Mucosa of descending colon (tissue), 3 donors: ENCODE data around the gene PTGFRN. TPM values are rescaled to one million over a fixed set of nuclear protein-coding genes. Genes with fewer than 3 reads are reported as not detected.

Source experiments
- ATAC-seq: fragments of 200-7000 bp; cut with Tn5 transposase; one replicate; pipeline ENCODE4 v1.9.1; 2020; ENCODE audit warnings: mild to moderate bottlenecking, moderate library complexity
- DNase-seq, 3 donors: peaks; one replicate each; pipeline ENCODE4 v3.0.0-alpha.2; 2020
- H3K36me3 ChIP-seq: fragments of 200-600 bp; one replicate; pipeline ENCODE4 v1.8.0; 2021; ENCODE audit warnings: low read depth, mild to moderate bottlenecking
- H3K4me1 ChIP-seq: fragments of 200-600 bp; one replicate; pipeline ENCODE4 v1.8.0; 2021; ENCODE audit warnings: low read depth, mild to moderate bottlenecking
- H3K4me3 ChIP-seq: fragments of 200-600 bp; one replicate; pipeline ENCODE4 v1.8.0; 2021; ENCODE audit warnings: mild to moderate bottlenecking
- H3K9me3 ChIP-seq: fragments of 200-600 bp; one replicate; pipeline ENCODE4 v1.8.0; 2021; ENCODE audit warnings: mild to moderate bottlenecking
- CTCF ChIP-seq: fragments of 200-600 bp; IDR thresholded peaks from one replicate; pipeline ENCODE4 v1.8.0; 2022; ENCODE audit warnings: antibody characterized with exemption, mild to moderate bottlenecking
- intact Hi-C, 2 donors: fragments of 100-400 bp; cut with DNase I in 1 of 2; cut with micrococcal nuclease in 1 of 2; formaldehyde crosslinking; loops; one replicate each; pipeline versions ENCODE4 v1.11.0 to v1.11.1; 2022; cut with DNase I, micrococcal nuclease
- total RNA-seq, 3 donors: library from RNA; stranded (reverse); fragmentation: NEBNext Ultra II Directional in 2 of 3; extraction: Animal tissue kit (Norgen Biotek cat#: 25700) in 2 of 3; gene quantifications; one replicate each; pipeline versions ENCODE4 v1.2.1 to v1.2.4, GENCODE V29; 2021 to 2023
- donor health status: DM: no; HTN: no; CAD: no; lungs with moderate emphysema.
- donor health status: DM: no; HTN: no; CAD: no.
- donor health status: DM: no; HTN: yes; CAD: no.

PTGFRN gene
- total RNA-seq, 3 donors from 2014 or later, result 74.4 to 185 (median 84.4) TPM

GRCh38 chr1:116882866-116883265 is 26.9 kb upstream of the PTGFRN start:
- H3K36me3 ChIP-seq, result no peaks in the 10 kb centered on the region
- H3K9me3 ChIP-seq, result no peaks in the 10 kb centered on the region
- DNase-seq (no peak), ATAC-seq (no peak)
- no peak overlapping the region for H3K4me3 ChIP-seq
- intact Hi-C loops, result no loop called here
- peaks cover 7% of the 10 kb centered on the region for H3K4me1 ChIP-seq
- no peak for TF ChIP-seq CTCF

GRCh38 chr1:116886291-116886878 is 23.3 kb upstream of the PTGFRN start:
- no peaks in the 10 kb centered on the region for H3K36me3 ChIP-seq
- DNase-seq (no peak), ATAC-seq (no peak)
- intact Hi-C loops, result no loop called here
- no peaks in the 10 kb centered on the region for H3K9me3 ChIP-seq
- TF ChIP-seq CTCF, result no peak
- H3K4me1 ChIP-seq, result no peaks in the 10 kb centered on the region
- H3K4me3 ChIP-seq, result no peak overlapping the region

- DNase-seq (no peak), ATAC-seq (no peak)
- intact Hi-C loops, result no loop called here
- no peak for TF ChIP-seq CTCF
- Histone ChIP-seq H3K9me3 (no peaks in the 10 kb centered on the region), H3K4me1 (no peaks in the 10 kb centered on the region), H3K36me3 (no peaks in the 10 kb centered on the region), H3K4me3 (no peak overlapping the region)
Measured at GRCh38 chr1:116887212-116887611, 22.5 kb upstream of the PTGFRN start.

GRCh38 chr1:116889380-116889779 is 20.3 kb upstream of the PTGFRN start:
- intact Hi-C loops, result no loop called here
- ATAC-seq, result peak; percentile 31

GRCh38 chr1:116891396-116892079 is 18.2 kb upstream of the PTGFRN start:
- no peaks in the 10 kb centered on the region for H3K9me3 ChIP-seq
- intact Hi-C loops, result no loop called here
- DNase-seq, result no peak
- no peaks in the 10 kb centered on the region for H3K36me3 ChIP-seq
- peak; percentile 54 for ATAC-seq
- no peaks in the 10 kb centered on the region for H3K4me1 ChIP-seq
- H3K4me3 ChIP-seq, result no peak overlapping the region
- no peak for TF ChIP-seq CTCF

More at GRCh38 chr1:116889380-116889779, 20.3 kb upstream of the PTGFRN start:
- no peaks in the 10 kb centered on the region for H3K9me3 ChIP-seq
- H3K36me3 ChIP-seq, result no peaks in the 10 kb centered on the region
- H3K4me3 ChIP-seq, result no peak overlapping the region
- H3K4me1 ChIP-seq, result no peaks in the 10 kb centered on the region
- DNase-seq, result no peak
- TF ChIP-seq CTCF, result no peak
